A204.1 (cell line): ENCODE results near the gene LY86.

ENCODE experiments used
- FAIRE-seq: peaks from 2 replicates; lab custom pipeline; 2012; peaks lifted over from hg19 to GRCh38; lab: Jason Lieb, UNC

LY86 gene

GRCh38 chr6:6588064-6588923, at the start of gene LY86:
TSS of gene LY86 (plus strand) at chr6:6588720. CDS start at chr6:6588735, 15 bp downstream.
- no peak for FAIRE-seq

- no peak for FAIRE-seq
Measured at GRCh38 chr6:6539036-6539435, 49.5 kb upstream of the LY86 start.

- FAIRE-seq = no peak
Measured at GRCh38 chr6:6542357-6542756, 46.2 kb upstream of the LY86 start.

- no peak for FAIRE-seq
Measured at GRCh38 chr6:6543181-6543879, 45.2 kb upstream of the LY86 start.

GRCh38 chr6:6545616-6546317, 42.8 kb upstream of the LY86 start:
- FAIRE-seq = no peak

- FAIRE-seq = no peak
Measured at GRCh38 chr6:6546318-6547109, 42.0 kb upstream of the LY86 start.

- peak; percentile 32 for FAIRE-seq
Measured at GRCh38 chr6:6547110-6547879, 41.2 kb upstream of the LY86 start.

- no peak for FAIRE-seq
Measured at GRCh38 chr6:6556161-6556737, 32.3 kb upstream of the LY86 start.

- FAIRE-seq = no peak
Measured at GRCh38 chr6:6556738-6557503, 31.6 kb upstream of the LY86 start.

- no peak for FAIRE-seq
Measured at GRCh38 chr6:6557504-6557839, 31.0 kb upstream of the LY86 start.

- no peak for FAIRE-seq
Measured at GRCh38 chr6:6557886-6558285, 30.6 kb upstream of the LY86 start.

- FAIRE-seq = no peak
Measured at GRCh38 chr6:6559994-6560570, 28.4 kb upstream of the LY86 start.

- no peak for FAIRE-seq
Measured at GRCh38 chr6:6560909-6561308, 27.6 kb upstream of the LY86 start.

GRCh38 chr6:6564154-6564553, 24.4 kb upstream of the LY86 start:
- FAIRE-seq = no peak

GRCh38 chr6:6565069-6565468, 23.5 kb upstream of the LY86 start:
- FAIRE-seq = no peak

GRCh38 chr6:6565488-6565887, 23.0 kb upstream of the LY86 start:
- no peak for FAIRE-seq

GRCh38 chr6:6566766-6567165, 21.8 kb upstream of the LY86 start:
- no peak for FAIRE-seq

- no peak for FAIRE-seq
Measured at GRCh38 chr6:6569096-6569810, 19.3 kb upstream of the LY86 start.

GRCh38 chr6:6569811-6570164, 18.7 kb upstream of the LY86 start:
- FAIRE-seq = no peak
